Coronary artery (tissue), 2 donors: ENCODE data around the gene DCST1.

Experiments used
- DNase-seq: peaks from one replicate; pipeline ENCODE4 v3.0.0-alpha.2; 2017; ENCODE audit warnings: low spot score
- H3K27ac ChIP-seq, 2 donors: fragments of 200-600 bp; sonication (generic); one replicate each; pipeline ENCODE4 v1.5.1; 2016 to 2019
- H3K4me3 ChIP-seq: fragments of 200-600 bp; sonication (generic); 2 replicates; pipeline ENCODE4 v1.5.1; 2016; ENCODE audit warnings: mild to moderate bottlenecking, moderate library complexity
- TF ChIP-seq, protein P1 (sequence below): fragments of 200-600 bp; sonication (generic); IDR thresholded peaks from one replicate; pipeline ENCODE4 v1.5.1; 2019; ENCODE audit warnings: antibody characterized with exemption

DCST1 gene

DNA sequence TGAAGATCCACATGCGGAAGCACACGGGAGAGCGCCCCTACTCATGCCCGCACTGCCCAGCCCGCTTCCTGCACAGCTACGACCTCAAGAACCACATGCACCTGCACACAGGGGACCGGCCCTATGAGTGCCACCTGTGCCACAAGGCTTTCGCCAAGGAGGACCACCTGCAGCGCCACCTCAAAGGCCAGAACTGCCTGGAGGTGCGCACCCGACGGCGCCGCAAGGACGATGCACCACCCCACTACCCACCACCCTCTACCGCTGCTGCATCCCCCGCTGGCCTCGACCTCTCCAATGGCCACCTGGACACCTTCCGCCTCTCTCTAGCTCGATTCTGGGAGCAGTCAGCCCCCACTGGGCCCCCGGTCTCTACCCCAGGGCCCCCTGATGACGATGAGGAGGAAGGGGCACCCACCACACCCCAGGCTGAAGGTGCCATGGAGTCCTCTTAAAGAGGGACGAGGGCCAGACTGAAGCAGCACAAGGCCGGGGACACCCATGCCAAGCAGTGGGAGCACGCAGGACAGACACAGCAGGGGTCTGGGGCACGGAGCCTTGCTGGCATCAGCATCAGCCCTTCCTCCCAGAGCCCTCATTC lies 17.3 kb upstream of the DCST1 start:
- H3K27ac ChIP-seq, result peak overlapping the region; percentile 84 to 97
- no peak overlapping the region for H3K4me3 ChIP-seq
- no peak for DNase-seq
- TF ChIP-seq, protein P1, sequence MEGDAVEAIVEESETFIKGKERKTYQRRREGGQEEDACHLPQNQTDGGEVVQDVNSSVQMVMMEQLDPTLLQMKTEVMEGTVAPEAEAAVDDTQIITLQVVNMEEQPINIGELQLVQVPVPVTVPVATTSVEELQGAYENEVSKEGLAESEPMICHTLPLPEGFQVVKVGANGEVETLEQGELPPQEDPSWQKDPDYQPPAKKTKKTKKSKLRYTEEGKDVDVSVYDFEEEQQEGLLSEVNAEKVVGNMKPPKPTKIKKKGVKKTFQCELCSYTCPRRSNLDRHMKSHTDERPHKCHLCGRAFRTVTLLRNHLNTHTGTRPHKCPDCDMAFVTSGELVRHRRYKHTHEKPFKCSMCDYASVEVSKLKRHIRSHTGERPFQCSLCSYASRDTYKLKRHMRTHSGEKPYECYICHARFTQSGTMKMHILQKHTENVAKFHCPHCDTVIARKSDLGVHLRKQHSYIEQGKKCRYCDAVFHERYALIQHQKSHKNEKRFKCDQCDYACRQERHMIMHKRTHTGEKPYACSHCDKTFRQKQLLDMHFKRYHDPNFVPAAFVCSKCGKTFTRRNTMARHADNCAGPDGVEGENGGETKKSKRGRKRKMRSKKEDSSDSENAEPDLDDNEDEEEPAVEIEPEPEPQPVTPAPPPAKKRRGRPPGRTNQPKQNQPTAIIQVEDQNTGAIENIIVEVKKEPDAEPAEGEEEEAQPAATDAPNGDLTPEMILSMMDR, result no peak

DNA sequence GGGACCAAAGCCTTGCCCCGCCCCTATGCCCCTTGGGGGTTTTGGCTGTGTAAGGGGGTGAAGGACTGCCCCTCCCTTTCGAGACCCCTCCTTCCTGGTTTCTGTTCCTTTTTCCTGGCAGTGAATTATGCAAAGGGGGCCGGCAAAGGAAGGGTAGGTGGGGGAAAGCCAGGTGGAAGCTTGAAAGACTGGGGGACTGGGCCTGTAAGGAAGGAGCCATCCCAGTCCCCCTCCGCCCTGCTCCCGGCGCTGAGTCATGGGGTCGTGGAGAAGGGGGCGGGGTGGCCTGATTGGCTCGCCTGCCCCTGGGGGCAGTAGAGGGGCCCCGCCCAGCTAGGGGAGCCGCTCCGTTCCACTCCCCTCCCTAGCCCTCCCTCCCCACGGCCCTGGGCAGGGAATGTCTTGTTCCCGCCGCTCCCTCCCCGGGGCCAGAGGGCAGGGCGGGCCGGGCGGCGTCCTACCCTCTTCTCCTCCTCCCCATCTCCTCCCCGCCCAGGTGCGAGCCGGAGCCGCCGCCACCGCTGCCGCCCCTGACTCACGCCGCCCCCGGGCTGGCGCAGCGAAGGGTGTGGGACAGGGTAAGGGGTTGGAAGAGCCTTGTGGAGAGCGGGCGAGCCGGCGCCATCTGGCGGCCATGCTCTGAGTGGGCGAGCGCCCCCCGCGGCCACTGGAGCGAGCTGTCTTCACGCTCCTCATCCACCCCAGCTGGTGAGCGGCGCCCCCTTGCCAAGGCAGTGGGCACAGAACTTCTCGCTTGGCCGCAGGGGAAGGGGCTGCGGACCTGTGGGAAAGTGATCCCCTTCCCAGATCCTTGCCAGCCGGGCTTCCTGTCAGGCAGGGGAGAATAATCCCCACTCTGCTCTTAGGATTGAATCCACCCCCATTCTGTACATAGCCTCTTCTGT lies 16.3 kb upstream of the DCST1 start:
- TF ChIP-seq, protein P1, result peak; percentile 99
- peak; percentile 96 for DNase-seq

GRCh38 chr1:155017946-155018316 lies 15.7 kb upstream of the DCST1 start:
- TF ChIP-seq, protein P1, result no peak
- no peak for DNase-seq
- Histone ChIP-seq H3K4me3 (peak overlapping the region; percentile 79), H3K27ac (peak overlapping the region; percentile 84 to 97)

More for the DNA sequence above, 16.3 kb upstream of the DCST1 start:
- H3K27ac ChIP-seq, result peak overlapping the region; percentile 84 to 97
- H3K4me3 ChIP-seq, result peak overlapping the region; percentile 79

- no peak for DNase-seq
- TF ChIP-seq, protein P1, result no peak
- H3K4me3 ChIP-seq, result no peak overlapping the region
- peak overlapping the region in 1 of 2 donors; percentile 97 for H3K27ac ChIP-seq
These were observed 14.8 kb upstream of the DCST1 start for GRCh38 chr1:155018617-155019348.

DNA sequence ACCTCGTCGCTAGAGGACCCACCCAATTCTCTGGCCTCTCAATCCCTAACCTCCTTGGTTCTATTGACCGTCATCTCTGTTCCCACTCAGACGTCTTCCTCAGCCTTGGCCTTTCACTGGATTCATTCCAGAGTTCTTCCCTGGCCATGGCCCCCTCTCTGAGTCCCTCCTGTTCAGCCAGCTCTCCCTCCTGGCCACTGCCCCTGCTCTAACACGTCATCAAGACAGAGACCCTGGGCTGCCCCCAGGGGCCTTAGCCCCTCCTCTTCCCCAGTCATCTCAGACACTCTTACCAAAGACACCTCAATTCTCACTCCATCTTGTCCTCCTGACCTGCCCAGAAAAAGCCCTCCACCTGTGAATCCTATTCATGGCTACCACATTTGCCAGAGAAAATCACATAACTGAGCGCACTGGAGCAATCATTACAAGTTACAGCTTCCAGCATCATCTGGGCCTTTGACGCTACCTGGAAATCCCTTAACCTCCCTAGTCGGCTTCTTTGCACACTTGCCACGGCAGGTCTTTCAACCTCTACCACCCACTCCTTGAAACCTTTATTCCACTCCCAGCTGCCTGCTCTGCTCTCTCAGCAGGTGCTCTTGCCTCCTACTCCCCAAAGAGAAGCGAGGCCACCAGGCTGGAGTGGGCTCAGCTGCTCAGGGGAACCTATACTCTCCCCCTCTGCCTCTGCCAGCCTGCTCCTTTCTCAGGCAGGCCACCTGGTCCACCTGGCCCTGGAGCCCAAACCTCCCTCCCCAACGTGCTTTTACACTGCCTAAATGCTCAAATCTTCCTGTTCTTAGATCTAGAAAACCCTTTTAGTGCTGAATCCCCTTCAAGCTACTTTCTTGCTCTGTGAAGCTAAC lies 14.0 kb upstream of the DCST1 start:
- TF ChIP-seq, protein P1, result no peak
- DNase-seq, result no peak
- H3K4me3 ChIP-seq, result no peak overlapping the region
- H3K27ac ChIP-seq, result no peak overlapping the region

DNA sequence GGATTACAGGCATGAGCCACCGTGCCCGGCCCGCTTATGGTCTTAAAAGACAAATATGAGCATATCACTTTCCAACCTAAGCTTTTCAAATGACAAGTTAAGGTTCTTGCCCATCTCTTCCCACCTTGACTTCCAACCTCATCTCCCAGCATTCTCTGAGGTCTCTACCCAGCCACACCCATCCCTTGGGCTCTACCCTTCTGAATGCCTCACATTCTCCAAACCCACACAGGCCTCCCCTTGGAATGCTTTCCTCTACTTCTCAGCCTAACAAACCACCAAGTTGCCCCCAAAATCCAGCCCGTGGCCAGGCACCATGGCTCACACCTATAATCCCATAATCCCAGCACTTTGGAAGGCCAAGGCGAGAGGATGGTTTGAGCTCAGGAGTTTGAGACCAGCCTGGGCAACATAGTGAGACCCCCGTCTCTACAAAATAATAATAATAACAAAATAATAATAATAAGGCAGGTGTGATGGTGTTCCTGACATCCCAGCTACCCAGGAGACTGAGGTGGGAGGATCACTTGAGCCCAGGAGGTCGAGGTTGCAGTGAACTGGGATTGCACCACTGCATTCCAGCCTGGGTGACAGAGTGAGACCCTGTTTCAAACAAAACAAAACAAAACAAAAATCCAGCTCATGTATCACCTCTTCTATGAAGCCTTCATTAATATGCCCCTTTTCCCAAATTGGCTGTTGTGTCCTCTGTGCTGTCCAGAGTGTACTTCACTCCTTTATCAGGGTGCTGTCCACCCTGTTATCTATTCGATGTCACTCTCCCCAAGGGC lies 11.3 kb upstream of the DCST1 start:
- TF ChIP-seq, protein P1, result no peak
- DNase-seq, result no peak
- Histone ChIP-seq H3K27ac (no peak overlapping the region), H3K4me3 (no peak overlapping the region)
